GM21825 (cell line): ENCODE measurements around the gene STK32B.

Experiments
- ATAC-seq: cut with Tn5 transposase; IDR thresholded peaks from one replicate; pipeline ENCODE4 v1.9.1; 2021; ENCODE audit warnings: mild to moderate bottlenecking, moderate library complexity; ENCODE audit not compliant: unreplicated experiment

The STK32B gene

DNA sequence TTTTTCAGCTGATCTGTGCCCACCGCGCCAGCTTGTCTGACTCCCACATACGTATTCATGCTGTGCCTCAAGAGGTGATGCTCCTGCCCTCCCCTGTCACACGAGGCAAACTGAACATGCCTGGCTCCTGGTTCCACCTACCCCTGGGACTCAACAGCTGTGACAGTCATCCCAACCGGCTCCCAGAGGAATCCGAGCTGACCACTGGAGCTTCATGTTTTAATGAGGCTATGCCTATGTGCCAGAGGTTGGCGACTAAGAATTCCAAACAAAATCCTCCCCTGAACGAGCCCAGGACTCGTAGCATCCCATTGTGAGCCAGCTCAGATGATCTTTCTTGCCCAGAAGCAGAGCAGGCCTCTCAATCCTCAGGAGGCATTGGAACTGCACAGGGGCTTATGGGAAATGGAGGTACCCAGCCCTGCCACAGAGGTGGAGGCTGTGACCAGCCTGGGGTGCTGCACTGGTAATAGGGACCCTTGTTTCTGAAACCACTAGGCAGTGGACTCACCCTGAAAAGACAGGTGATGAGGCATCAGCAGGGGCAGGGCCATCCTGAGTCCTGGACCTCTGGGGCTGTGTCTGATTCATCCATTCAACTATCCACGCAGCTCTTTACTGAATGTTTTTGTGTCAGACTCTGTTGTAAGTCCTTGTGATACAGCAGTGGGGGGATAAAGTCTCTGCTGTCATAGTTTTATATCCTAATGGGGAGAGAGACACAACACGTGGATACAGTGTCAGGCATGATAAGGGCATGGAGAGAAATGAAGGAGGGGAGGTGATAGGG lies 332.1 kb downstream of the STK32B start:
- no peak for ATAC-seq

- no peak for ATAC-seq
These were observed 334.5 kb downstream of the STK32B start for GRCh38 chr4:5385741-5386311.

DNA sequence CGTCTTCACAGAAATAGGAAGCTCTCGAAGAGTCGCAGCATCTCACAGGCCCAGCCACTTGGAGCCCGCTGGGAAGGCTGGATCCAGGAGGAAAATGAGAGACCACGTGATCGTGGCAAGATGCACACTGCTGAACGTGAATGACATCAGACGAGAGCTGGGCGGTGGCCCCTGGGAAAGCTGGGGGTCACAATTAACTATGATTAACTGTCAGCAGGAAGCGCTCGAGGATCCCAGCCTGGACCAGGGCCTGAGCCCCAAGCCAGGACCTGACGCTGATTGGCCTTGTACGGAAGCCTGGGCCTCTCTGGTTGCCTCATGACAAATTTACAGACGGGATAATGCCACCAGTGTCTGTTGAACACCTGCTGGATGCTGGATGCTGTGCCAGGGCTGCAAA lies 335.6 kb downstream of the STK32B start:
- no peak for ATAC-seq

GRCh38 chr4:5387457-5387856 lies 336.2 kb downstream of the STK32B start:
- ATAC-seq, result no peak

GRCh38 chr4:5389756-5390310 lies 338.6 kb downstream of the STK32B start:
- no peak for ATAC-seq

GRCh38 chr4:5391492-5391891 lies 340.2 kb downstream of the STK32B start:
- no peak for ATAC-seq

- no peak for ATAC-seq
These were observed 342.7 kb downstream of the STK32B start for GRCh38 chr4:5393911-5394513.

DNA sequence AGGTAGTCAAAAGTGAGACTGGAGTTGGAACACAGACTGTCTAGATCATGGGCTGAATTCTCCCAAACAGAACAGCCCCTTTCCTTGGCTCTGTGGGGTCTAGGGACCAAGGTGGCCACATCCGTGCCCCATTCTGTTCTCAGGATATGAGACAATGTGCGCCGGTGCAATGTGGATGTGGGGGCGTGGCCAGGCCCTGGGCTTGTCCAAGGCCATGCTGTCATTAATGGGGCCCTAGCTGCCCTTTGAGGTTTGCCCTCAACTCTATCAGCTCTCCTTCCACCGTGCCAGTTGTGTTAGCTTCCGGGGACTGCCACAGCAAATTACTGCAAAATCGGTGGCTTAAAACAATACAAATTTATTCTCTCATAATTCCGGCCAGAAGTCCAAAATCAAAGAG lies 344.5 kb downstream of the STK32B start:
- ATAC-seq, result no peak

GRCh38 chr4:5398056-5398455 lies 346.8 kb downstream of the STK32B start:
- no peak for ATAC-seq

DNA sequence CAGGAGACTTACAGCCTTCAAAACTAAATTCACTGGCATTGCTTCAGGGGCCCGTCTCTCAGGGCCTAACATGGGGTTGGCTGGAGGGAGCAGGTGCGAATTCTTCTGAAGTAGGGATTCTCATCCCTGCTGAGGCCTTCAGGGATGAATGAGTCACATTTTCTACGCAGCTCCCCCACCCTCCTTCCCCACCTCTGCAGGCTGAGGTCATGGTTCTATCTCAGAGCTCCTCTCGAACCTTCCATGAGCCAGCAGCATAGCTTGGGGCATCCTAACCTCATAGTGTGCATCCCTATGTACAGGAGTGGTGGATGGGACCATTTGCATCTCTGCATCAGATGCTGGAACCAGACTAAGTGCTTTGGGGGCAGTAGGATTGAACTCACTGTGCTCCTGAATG lies 347.8 kb downstream of the STK32B start:
- no peak for ATAC-seq

- ATAC-seq, result no peak
These were observed 348.6 kb downstream of the STK32B start for GRCh38 chr4:5399790-5400421.

DNA sequence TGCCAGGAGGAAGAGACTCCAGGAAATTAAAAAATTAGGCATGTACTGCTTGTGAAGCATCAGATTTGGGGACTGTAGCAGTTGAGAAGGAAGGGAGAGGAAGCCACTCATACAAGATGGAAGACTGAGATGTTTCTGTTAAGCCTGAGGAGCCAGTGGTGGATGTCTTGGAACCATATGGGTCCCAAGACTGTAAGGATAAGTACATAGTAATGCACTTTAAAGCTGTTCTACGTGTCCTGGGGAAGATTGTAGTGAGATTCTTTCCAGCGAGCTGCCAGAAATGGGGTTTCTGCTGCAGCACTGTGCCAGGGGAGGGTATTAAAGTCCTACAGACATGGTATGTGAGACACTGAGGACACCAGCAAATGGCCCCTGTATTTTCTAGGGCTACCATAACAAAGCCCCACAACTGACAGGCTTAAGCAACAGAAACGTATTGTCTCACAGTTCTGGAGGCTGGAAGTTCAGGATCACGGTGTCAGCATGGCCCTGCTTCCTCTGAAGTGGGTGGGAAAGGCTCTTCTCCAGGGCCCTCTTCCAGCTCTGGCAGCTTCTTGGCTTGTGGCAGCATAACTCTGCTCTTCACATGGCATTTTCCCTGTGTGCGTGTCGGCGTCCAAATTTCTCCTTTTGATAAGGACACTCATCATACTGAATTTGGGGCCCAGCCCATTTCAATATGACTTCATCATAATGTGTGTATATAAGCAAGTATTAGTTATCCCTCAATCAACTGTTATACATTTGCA lies 352.6 kb downstream of the STK32B start:
- no peak for ATAC-seq

DNA sequence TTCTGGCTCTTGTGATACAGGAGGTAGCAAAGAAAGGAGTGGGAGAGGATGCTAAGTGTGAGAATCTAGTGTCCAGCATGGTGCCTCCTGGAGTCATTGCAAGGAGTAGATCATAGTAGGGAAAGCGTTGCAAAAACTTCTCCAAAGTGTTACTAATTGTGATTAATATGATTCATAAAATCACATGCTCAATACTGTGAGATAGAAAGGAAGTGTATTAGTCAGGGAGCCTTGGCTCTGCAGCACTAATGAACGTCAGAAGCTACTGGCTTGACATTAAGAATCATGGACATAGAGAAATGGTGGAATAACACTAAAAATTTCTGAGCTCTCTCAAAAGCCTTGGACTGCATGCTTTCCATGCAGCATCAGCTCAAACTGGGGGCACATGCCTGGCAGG lies 358.0 kb downstream of the STK32B start:
- ATAC-seq, result no peak

DNA sequence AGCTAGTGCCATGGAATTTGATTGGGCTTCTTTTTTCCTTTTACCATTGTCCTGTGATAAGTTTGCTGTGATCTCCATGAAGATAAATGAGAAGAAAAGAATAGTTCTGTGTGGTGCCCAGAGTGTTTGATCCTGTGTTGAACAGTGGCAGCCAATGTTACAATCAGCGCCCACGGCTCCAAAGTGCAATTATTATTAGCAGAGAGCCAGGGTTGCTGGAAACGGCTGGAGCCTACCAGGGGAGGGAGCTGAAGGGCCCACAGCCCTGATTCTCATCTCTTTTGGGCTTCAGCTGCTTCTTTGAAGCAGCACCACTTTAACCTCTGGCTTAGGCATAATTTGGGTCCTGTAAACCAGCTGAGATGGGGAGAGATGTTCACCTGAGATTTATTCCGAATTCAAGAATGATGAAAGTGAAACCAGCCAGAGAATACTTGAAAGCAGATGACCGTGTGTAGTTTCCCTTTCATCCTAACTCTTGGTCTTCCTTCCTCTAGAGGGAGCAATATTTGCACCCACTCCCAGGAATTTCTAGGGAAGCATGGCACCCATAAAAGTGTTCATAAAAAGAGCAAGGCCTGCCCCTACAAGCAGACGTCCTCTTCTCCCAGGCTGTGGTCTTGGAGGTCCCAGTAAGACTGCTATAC lies 358.8 kb downstream of the STK32B start:
- ATAC-seq, result no peak

- no peak for ATAC-seq
These were observed 361.0 kb downstream of the STK32B start for GRCh38 chr4:5412296-5412695.

DNA sequence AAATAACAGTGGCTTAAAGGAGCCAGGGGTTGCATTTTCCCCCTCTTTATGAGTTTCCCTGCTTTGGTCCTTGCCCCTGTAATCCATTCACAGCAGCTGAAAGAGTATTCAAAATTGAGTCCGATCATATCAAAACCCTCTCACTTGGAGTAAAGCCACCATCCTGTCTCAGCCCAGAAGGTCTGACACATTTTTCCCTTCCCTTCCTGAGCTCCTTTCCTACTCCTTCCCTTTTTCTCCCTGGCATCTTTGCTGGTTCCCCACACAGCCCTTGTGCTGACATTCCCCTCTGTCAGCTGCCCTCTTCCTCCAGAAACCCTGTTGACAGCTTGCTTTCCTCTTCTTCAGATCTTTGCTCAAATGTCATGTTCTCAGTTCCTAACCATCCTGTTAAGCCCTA lies 361.5 kb downstream of the STK32B start:
- ATAC-seq, result no peak

- ATAC-seq, result no peak
These were observed 365.4 kb downstream of the STK32B start for GRCh38 chr4:5416637-5417036.

DNA sequence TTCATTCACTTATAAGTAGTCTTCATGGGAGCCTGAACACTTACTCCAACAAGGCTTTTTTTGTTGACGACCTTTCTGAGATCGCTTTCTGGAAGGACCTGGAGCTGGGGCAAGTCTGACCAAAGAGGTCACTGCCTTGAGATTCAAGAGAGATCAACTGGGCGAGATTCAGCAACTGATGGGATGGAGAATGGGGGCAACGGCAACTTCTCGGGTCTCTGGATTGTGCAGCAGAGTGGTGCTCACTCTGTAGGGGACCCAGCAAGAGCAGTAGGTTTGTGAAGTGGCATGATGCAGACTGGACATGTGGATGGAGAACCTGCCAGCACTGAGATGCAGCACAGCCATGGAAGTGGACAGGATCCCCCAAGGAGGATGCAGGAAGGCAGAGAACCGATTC lies 369.0 kb downstream of the STK32B start:
- ATAC-seq, result no peak

DNA sequence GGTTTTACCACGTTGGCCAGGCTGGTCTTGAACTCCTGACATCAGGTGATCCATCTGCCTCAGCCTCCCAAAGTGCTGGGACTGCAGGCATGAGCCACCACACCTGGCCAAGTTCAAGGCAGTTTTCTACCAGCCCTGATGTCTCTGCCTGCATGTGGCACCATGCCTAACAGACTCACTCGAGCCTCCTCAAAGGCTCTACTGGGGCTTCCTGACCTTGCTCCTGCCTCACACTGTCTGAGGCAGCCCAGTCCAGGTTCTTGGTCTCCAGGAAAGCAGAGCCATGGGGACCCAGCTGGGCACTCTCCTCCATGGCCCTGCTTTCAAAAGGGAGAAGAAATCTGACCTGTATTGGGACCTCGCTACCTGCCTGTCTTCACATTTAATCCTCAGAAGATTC lies 370.1 kb downstream of the STK32B start:
- no peak for ATAC-seq

DNA sequence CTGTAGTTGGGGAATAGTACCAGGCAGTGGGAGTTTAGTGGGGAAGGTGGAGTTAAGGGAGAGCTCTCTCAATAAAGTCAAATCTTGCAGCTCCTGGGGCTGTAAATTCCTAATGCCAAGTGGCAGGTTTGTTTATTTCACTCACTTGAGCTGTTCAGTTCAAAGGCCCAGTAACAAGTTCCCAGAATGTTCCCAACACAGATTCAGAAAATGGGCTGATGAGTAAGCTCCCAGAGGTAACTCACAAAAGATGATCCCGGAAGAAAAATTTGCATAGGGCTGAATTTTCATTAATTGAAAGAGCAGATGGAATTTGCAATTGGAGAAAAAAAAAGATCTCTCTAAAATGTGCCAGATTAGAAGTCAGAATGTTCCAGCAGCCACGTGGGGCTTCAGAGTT lies 370.9 kb downstream of the STK32B start:
- no peak for ATAC-seq
